Right lobe of liver (tissue), 4 donors: Measurements from ENCODE around the gene OSBPL10.

ENCODE experiments used
- POLR2A ChIP-seq: fragments of 450-650 bp; IDR thresholded peaks from one replicate; pipeline ENCODE4 v1.6.1; 2017; ENCODE audit warnings: antibody characterized with exemption, mild to moderate bottlenecking
- TF ChIP-seq, protein P1 (sequence below), 4 donors: fragments of 200-600 bp in 3 of 4; fragments of 450-650 bp in 1 of 4; IDR thresholded peaks; one replicate each; pipeline versions ENCODE4 v1.5.1 to v1.8.0; 2016 to 2022; ENCODE audit warnings: antibody characterized with exemption in 4 of 4, mild to moderate bottlenecking in 2 of 4
- donor health status: DM: no; HTN: no; CAD: no.
- donor health status: DM: no; HTN: no; CAD: no.
- donor health status: DM: no; HTN: yes; CAD: no.

DNA sequence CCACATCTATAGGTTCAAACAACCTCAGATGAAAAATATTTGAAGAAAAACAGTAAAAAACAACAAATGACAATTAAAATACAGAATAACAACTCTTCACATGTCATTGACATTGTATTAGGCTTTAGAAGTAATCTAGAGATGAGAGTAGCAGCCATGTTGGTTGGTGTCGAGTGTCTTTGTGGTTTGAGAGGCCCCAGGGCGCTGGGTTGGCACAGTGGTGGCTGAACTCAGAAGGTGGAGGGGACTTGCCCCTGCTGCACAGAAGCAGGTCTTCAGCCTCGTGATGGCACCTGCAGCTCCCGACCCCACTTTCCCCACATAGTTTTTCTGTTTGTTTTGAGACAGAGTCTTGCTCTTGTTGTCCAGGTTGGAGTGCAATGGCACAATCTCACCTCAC lies 187.2 kb downstream of the OSBPL10 start:
- TF ChIP-seq, protein P1, sequence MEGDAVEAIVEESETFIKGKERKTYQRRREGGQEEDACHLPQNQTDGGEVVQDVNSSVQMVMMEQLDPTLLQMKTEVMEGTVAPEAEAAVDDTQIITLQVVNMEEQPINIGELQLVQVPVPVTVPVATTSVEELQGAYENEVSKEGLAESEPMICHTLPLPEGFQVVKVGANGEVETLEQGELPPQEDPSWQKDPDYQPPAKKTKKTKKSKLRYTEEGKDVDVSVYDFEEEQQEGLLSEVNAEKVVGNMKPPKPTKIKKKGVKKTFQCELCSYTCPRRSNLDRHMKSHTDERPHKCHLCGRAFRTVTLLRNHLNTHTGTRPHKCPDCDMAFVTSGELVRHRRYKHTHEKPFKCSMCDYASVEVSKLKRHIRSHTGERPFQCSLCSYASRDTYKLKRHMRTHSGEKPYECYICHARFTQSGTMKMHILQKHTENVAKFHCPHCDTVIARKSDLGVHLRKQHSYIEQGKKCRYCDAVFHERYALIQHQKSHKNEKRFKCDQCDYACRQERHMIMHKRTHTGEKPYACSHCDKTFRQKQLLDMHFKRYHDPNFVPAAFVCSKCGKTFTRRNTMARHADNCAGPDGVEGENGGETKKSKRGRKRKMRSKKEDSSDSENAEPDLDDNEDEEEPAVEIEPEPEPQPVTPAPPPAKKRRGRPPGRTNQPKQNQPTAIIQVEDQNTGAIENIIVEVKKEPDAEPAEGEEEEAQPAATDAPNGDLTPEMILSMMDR (IDR thresholded peaks at IDR 0.05) = no peak
- no peak for TF ChIP-seq POLR2A
